ENCODE data around the gene KIF3B.
"Not testable (repeated sequence)": the region's sequence is repeated elsewhere in the genome, so short reads cannot be mapped to it uniquely, and the experiment has no call there.

KIF3B gene

DNA sequence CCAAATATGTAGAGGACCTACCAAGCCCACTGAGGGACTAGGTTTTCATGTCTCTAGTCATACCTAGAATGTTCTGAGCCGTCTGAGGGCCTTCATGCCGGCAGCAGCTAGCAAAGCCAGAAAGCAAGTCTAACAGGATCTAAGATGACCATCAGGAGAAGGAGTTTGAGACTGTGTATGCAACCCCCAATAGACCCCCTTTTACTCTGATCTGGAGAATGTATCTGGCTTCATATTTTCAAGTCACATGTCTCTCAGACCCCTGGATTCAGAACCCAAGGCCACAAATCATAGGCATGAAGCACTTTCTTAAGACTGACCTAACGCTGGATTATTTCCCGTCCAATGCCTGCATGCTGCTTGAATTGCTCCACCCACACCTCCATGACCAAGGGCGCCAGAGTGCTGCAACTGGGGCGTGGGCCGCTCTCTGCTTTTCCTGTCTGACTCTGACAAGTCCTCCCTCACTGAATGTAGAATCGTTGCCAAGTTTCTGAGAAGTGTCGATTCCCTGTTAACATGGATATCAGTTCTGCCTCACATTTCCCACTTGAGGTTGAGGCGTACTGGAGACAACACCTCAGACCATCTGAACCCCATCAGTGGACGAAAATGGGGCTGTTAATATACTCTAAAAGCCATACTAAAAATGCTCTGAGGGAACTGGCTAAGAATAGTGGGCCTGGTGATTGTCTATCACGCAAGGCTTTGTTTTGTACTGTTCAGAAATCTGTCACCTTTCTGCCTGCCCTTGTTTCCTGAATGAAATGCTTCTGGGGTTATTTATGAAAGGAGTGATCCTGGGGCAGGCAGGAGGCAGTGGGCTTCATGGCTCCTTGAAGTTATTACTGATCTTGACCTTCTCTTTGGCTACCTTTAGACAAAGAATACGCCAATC, 56.8 kb downstream of the KIF3B start:
- TF ChIP-seq, protein P1, sequence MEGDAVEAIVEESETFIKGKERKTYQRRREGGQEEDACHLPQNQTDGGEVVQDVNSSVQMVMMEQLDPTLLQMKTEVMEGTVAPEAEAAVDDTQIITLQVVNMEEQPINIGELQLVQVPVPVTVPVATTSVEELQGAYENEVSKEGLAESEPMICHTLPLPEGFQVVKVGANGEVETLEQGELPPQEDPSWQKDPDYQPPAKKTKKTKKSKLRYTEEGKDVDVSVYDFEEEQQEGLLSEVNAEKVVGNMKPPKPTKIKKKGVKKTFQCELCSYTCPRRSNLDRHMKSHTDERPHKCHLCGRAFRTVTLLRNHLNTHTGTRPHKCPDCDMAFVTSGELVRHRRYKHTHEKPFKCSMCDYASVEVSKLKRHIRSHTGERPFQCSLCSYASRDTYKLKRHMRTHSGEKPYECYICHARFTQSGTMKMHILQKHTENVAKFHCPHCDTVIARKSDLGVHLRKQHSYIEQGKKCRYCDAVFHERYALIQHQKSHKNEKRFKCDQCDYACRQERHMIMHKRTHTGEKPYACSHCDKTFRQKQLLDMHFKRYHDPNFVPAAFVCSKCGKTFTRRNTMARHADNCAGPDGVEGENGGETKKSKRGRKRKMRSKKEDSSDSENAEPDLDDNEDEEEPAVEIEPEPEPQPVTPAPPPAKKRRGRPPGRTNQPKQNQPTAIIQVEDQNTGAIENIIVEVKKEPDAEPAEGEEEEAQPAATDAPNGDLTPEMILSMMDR (IDR thresholded peaks at IDR 0.05; ENCODE audit: borderline replicate concordance, control extremely low read depth, extremely low read depth, insufficient read depth, missing control alignments) = no peak
- DNase-seq (ENCODE audit: low spot score) = peak; percentile 55
- in situ Hi-C loops (cut with MboI; ENCODE audit: low sequenced_read_pairs, unreplicated experiment) = no loop called here

DNA sequence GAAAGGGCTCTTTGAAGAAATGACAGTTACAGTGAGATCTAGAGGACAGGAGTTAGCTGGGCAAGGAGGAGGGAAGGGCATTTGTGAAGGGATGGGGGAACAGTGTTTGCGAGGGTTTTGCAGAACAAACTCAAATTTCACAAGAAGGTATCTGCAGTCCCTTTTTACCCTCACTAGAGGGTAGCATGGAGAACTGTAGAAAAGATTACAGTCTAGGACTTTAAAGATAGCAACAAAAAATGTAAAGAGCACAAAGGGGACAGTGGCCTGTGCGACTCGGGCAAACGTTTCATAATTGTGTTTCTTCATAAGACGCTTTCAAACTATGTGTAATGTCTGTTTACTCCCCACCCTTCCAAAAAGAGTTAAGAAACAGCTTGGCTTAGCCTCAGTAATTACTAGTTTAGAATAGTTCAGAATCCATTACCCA, 59.5 kb downstream of the KIF3B start:
- peak; percentile 49 for DNase-seq (ENCODE audit: low spot score)
- TF ChIP-seq, protein P1 (IDR thresholded peaks at IDR 0.05; ENCODE audit: borderline replicate concordance, control extremely low read depth, extremely low read depth, insufficient read depth, missing control alignments) = peak; percentile 39
- in situ Hi-C loops (cut with MboI; ENCODE audit: low sequenced_read_pairs, unreplicated experiment) = no loop called here

DNA sequence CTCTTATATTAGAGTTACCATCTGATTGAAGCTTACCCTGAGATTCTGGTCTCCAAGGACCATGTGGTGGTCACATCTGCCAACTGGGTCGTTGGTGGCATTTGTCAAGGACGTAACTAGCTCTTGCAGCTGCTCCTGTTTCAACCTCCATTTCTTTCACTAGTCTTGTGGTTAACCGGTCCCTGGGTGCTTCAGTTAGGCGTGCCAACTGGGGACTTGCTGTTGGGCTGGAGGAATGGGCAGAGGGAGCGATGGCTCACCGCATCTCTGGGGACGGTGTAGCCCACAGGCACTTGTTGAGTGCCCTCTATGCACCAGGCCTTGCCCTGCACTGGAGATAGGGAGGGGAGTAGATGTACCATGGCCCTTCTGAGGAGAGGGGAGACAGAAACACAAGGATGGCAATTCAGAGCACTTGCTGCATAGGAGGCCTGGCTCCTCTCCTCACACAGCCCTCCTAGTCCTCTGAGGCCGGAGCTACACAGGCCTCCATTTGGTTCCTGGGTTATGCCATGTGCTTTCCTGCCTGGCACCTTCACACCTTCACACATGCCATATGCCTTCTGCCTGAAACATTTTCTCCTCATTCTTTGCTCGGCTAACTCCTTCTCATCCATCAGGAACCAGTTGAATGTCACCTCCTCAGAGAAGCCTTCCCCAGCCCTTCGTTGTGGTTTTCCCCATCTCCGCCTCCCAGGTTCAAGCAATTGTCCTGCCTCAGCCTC, 60.6 kb downstream of the KIF3B start:
- in situ Hi-C loops (cut with MboI; ENCODE audit: low sequenced_read_pairs, unreplicated experiment) = no loop called here

DNA sequence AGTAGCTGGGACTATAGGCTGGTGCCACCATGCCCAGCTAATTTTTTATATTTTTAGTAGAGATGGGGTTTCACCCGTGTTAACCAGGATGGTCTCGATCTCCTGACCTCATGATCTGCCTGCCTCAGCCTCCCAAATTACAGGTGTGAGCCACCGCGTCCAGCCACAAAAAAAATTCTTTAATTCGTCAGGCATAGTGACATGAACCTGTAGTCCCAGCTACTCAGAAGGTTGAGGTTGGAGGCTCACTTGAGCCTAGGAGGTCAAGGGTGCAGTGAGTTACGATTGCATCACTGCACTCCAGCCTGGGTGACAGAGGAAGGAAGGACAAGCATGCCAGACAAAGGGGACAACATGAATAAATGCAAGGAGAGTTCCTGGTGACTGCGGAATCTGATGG, 61.2 kb downstream of the KIF3B start:
- TF ChIP-seq, protein P1 (IDR thresholded peaks at IDR 0.05; ENCODE audit: borderline replicate concordance, control extremely low read depth, extremely low read depth, insufficient read depth, missing control alignments) = no peak
- in situ Hi-C loops (cut with MboI; ENCODE audit: low sequenced_read_pairs, unreplicated experiment) = no loop called here
- no peak for DNase-seq (ENCODE audit: low spot score)

More for the DNA sequence above, 60.6 kb downstream of the KIF3B start:
- TF ChIP-seq, protein P1 (IDR thresholded peaks at IDR 0.05; ENCODE audit: borderline replicate concordance, control extremely low read depth, extremely low read depth, insufficient read depth, missing control alignments) = no peak
- no peak for DNase-seq (ENCODE audit: low spot score)

DNA sequence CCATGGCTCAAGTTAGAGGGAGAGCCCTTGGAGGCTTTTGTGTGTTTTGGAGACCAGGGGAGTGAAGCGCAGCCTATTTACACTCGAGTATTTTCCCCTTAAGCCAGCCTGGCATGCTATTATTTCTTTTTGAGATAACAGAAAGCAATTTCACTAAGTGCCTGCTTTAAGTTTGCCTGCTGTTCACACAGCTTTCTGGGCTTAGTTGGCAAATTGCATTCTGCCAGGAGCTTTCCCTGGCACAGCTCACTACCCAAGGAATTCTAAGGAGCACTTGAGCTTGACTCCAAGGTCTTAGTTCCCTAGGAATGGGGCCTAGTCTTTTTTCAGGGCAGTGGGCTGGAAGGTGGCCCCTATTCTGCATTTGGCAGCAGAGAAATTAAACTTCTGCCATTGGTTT, 61.7 kb downstream of the KIF3B start:
- TF ChIP-seq, protein P1 (IDR thresholded peaks at IDR 0.05; ENCODE audit: borderline replicate concordance, control extremely low read depth, extremely low read depth, insufficient read depth, missing control alignments) = no peak
- in situ Hi-C loops (cut with MboI; ENCODE audit: low sequenced_read_pairs, unreplicated experiment) = no loop called here
- DNase-seq (ENCODE audit: low spot score) = no peak

DNA sequence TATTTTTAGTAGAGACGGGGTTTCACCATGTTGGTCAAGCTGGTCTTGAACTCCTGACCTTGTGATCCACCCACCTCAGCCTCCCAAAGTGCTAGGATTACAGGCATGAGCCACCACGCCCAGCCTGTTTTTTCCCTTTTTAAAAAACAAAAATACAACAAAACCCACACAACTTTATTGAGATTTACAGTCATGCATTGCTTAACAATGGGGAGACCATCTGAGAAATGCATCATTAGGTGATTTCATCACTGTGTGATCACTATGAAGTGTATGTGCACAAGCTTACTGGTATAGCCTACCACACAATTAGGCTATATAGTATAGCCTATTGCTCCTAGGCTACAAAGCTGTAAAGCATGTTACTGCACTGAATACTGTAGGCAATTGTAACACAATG, 63.6 kb downstream of the KIF3B start:
- DNase-seq (ENCODE audit: low spot score); in situ Hi-C loops (cut with MboI; ENCODE audit: low sequenced_read_pairs, unreplicated experiment): not testable (repeated sequence)

DNA sequence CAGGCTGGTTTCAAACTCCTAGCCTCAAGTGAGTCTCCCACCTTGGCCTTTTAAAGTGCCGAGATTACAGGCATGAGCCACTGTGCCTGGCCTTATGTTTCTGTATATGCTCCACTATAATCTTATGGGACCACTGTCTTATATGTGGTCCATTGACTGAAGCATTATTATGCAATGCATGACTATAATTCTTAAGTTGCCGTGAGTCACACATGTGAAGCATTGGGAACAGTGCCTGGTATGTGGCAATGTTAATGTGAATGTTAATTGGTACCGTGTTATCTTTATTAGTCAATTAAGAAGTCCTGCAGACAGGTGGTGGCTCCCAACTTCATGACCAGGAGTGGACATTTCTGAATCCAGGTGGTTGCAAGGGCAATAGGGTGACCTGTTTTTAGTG, 66.0 kb downstream of the KIF3B start:
- no peak for DNase-seq (ENCODE audit: low spot score)
- TF ChIP-seq, protein P1 (IDR thresholded peaks at IDR 0.05; ENCODE audit: borderline replicate concordance, control extremely low read depth, extremely low read depth, insufficient read depth, missing control alignments) = no peak
- in situ Hi-C loops (cut with MboI; ENCODE audit: low sequenced_read_pairs, unreplicated experiment) = no loop called here
